Measurements from ENCODE around the gene NEURL1B.
A peak's percentile ranks its signal among the peaks of the same experiment; 100 is the strongest.

The NEURL1B gene

DNA sequence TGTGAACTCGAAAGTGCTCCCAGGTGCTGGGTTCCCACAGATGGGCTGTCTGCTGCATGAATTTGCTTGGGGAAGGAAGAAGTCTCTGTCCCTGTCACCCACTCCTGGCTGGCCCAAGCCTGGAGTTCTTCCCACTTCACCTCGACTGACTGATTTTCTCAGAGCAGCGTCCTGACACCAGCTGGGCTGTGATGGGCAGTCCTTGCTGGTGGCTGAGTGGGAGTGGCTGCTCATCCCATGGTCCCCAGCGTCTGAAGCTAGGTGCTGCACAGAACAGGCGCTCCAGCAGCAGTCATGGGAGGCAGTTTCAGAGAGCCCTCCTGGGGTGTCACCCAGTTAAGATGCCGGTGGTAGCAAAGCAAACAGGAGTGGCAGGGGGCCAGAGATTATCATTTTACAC is 10.1 kb upstream of the NEURL1B start:
- no peak for DNase-seq
- Histone ChIP-seq H3K4me2 (ENCODE audit: low read length, poor library complexity, severe bottlenecking) (no peak overlapping the region), H3K4me1 (ENCODE audit: control insufficient read depth, insufficient read depth, low read depth, low read length) (peaks cover 4% of the 10 kb centered on the region), H2BK5ac (ENCODE audit: low read depth, low read length, poor library complexity, severe bottlenecking) (no peak overlapping the region), H3K27ac (ENCODE audit: low read length, poor library complexity, severe bottlenecking) (no peak overlapping the region), H2BK15ac (ENCODE audit: low read depth, poor library complexity, severe bottlenecking) (no peak overlapping the region), H2AFZ (ENCODE audit: low read depth, low read length) (no peak overlapping the region), H3K18ac (ENCODE audit: low read depth in 1 of 2, low read length in 2 of 2) (no peak overlapping the region), H3K23ac (ENCODE audit: low read length in 2 of 2) (no peak overlapping the region), H3K27me3 (ENCODE audit: control insufficient read depth in 1 of 2, insufficient read depth in 1 of 2, low read length in 2 of 2) (peaks cover 51 to 78% of the 10 kb centered on the region in 2 experiments), H3K9ac (ENCODE audit: low read length) (no peak overlapping the region), H3K4ac (ENCODE audit: low read depth in 1 of 2, low read length in 2 of 2) (no peak overlapping the region), H4K8ac (ENCODE audit: low read length) (no peak overlapping the region), H3K9me3 (ENCODE audit: control insufficient read depth, low read length) (no peaks in the 10 kb centered on the region), H2BK120ac (ENCODE audit: low read depth, low read length) (no peak overlapping the region), H3K14ac (ENCODE audit: low read length in 2 of 2) (no peak overlapping the region), H2BK12ac (ENCODE audit: low read length in 2 of 2) (no peak overlapping the region), H3K4me3 (ENCODE audit: insufficient read depth in 1 of 2, low read depth in 1 of 2, low read length in 2 of 2) (peak overlapping the region in 1 of 2 experiments; percentile 26), H3K36me3 (ENCODE audit: control insufficient read depth in 1 of 2, insufficient read depth in 2 of 2, low read depth in 1 of 2, low read length in 2 of 2) (no peaks in the 10 kb centered on the region), H2AK5ac (ENCODE audit: low read length, severe bottlenecking) (no peak overlapping the region), H3K79me1 (replicated peaks; ENCODE audit: low read length, poor library complexity, severe bottlenecking) (no peaks in the 10 kb centered on the region), H4K91ac (ENCODE audit: low read length) (no peak overlapping the region)
- 65% methylated on average over 6 of the region's 6 CpGs for WGBS

- Histone ChIP-seq H3K23ac (ENCODE audit: low read length in 2 of 2) (no peak overlapping the region), H3K14ac (ENCODE audit: low read length in 2 of 2) (peak overlapping the region in 1 of 2 experiments; percentile 24), H3K4me3 (ENCODE audit: insufficient read depth in 1 of 2, low read depth in 1 of 2, low read length in 2 of 2) (no peak overlapping the region), H3K27ac (ENCODE audit: low read length, poor library complexity, severe bottlenecking) (no peak overlapping the region), H3K4ac (ENCODE audit: low read depth in 1 of 2, low read length in 2 of 2) (no peak overlapping the region), H4K8ac (ENCODE audit: low read length) (no peak overlapping the region), H3K27me3 (ENCODE audit: control insufficient read depth in 1 of 2, insufficient read depth in 1 of 2, low read length in 2 of 2) (peaks cover 52 to 80% of the 10 kb centered on the region in 2 experiments), H3K9me3 (ENCODE audit: control insufficient read depth, low read length) (no peaks in the 10 kb centered on the region), H4K91ac (ENCODE audit: low read length) (no peak overlapping the region), H3K4me1 (ENCODE audit: control insufficient read depth, insufficient read depth, low read depth, low read length) (peaks cover 4% of the 10 kb centered on the region), H2BK15ac (ENCODE audit: low read depth, poor library complexity, severe bottlenecking) (no peak overlapping the region), H3K79me1 (replicated peaks; ENCODE audit: low read length, poor library complexity, severe bottlenecking) (no peaks in the 10 kb centered on the region), H2BK12ac (ENCODE audit: low read length in 2 of 2) (no peak overlapping the region), H3K4me2 (ENCODE audit: low read length, poor library complexity, severe bottlenecking) (no peak overlapping the region), H3K18ac (ENCODE audit: low read depth in 1 of 2, low read length in 2 of 2) (no peak overlapping the region), H3K9ac (ENCODE audit: low read length) (no peak overlapping the region), H2BK120ac (ENCODE audit: low read depth, low read length) (no peak overlapping the region), H2AK5ac (ENCODE audit: low read length, severe bottlenecking) (no peak overlapping the region), H2BK5ac (ENCODE audit: low read depth, low read length, poor library complexity, severe bottlenecking) (no peak overlapping the region), H3K36me3 (ENCODE audit: control insufficient read depth in 1 of 2, insufficient read depth in 2 of 2, low read depth in 1 of 2, low read length in 2 of 2) (no peaks in the 10 kb centered on the region), H2AFZ (ENCODE audit: low read depth, low read length) (no peak overlapping the region)
- 96% methylated on average over 6 of the region's 6 CpGs for WGBS
- no peak for DNase-seq
Observed at GRCh38 chr5:172632346-172633092, 8.5 kb upstream of the NEURL1B start.

- no peak overlapping the region for H2BK5ac ChIP-seq (ENCODE audit: low read depth, low read length, poor library complexity, severe bottlenecking)
- no peaks in the 10 kb centered on the region for H3K79me1 ChIP-seq (replicated peaks; ENCODE audit: low read length, poor library complexity, severe bottlenecking)
- H2BK15ac ChIP-seq (ENCODE audit: low read depth, poor library complexity, severe bottlenecking): no peak overlapping the region
- H3K9me3 ChIP-seq (ENCODE audit: control insufficient read depth, low read length): no peaks in the 10 kb centered on the region
- H4K91ac ChIP-seq (ENCODE audit: low read length): no peak overlapping the region
- no peak overlapping the region for H3K4me3 ChIP-seq (ENCODE audit: insufficient read depth in 1 of 2, low read depth in 1 of 2, low read length in 2 of 2)
- no peak overlapping the region for H2AFZ ChIP-seq (ENCODE audit: low read depth, low read length)
- H2AK5ac ChIP-seq (ENCODE audit: low read length, severe bottlenecking): no peak overlapping the region
- no peak overlapping the region for H3K4me2 ChIP-seq (ENCODE audit: low read length, poor library complexity, severe bottlenecking)
- no peak overlapping the region for H2BK120ac ChIP-seq (ENCODE audit: low read depth, low read length)
- H3K9ac ChIP-seq (ENCODE audit: low read length): no peak overlapping the region
- H3K27me3 ChIP-seq (ENCODE audit: control insufficient read depth in 1 of 2, insufficient read depth in 1 of 2, low read length in 2 of 2): peaks cover 60 to 80% of the 10 kb centered on the region in 2 experiments
- H3K14ac ChIP-seq (ENCODE audit: low read length in 2 of 2): no peak overlapping the region
- no peak overlapping the region for H3K18ac ChIP-seq (ENCODE audit: low read depth in 1 of 2, low read length in 2 of 2)
- H3K27ac ChIP-seq (ENCODE audit: low read length, poor library complexity, severe bottlenecking): no peak overlapping the region
- H3K23ac ChIP-seq (ENCODE audit: low read length in 2 of 2): no peak overlapping the region
- no peak overlapping the region for H3K4ac ChIP-seq (ENCODE audit: low read depth in 1 of 2, low read length in 2 of 2)
- DNase-seq: no peak
- H3K4me1 ChIP-seq (ENCODE audit: control insufficient read depth, insufficient read depth, low read depth, low read length): peaks cover 4% of the 10 kb centered on the region
- no peak overlapping the region for H2BK12ac ChIP-seq (ENCODE audit: low read length in 2 of 2)
- WGBS: 91% methylated on average over 3 of the region's 3 CpGs
- no peaks in the 10 kb centered on the region for H3K36me3 ChIP-seq (ENCODE audit: control insufficient read depth in 1 of 2, insufficient read depth in 2 of 2, low read depth in 1 of 2, low read length in 2 of 2)
- no peak overlapping the region for H4K8ac ChIP-seq (ENCODE audit: low read length)
Observed at GRCh38 chr5:172633403-172633970, 7.6 kb upstream of the NEURL1B start.

- Histone ChIP-seq H3K79me1 (replicated peaks; ENCODE audit: low read length, poor library complexity, severe bottlenecking) (no peaks in the 10 kb centered on the region), H4K91ac (ENCODE audit: low read length) (no peak overlapping the region), H3K4me2 (ENCODE audit: low read length, poor library complexity, severe bottlenecking) (no peak overlapping the region), H3K23ac (ENCODE audit: low read length in 2 of 2) (no peak overlapping the region), H3K27me3 (ENCODE audit: control insufficient read depth in 1 of 2, insufficient read depth in 1 of 2, low read length in 2 of 2) (peaks cover 61 to 82% of the 10 kb centered on the region in 2 experiments), H3K4me3 (ENCODE audit: insufficient read depth in 1 of 2, low read depth in 1 of 2, low read length in 2 of 2) (no peak overlapping the region), H3K14ac (ENCODE audit: low read length in 2 of 2) (no peak overlapping the region), H2BK12ac (ENCODE audit: low read length in 2 of 2) (no peak overlapping the region), H3K9me3 (ENCODE audit: control insufficient read depth, low read length) (no peaks in the 10 kb centered on the region), H3K9ac (ENCODE audit: low read length) (no peak overlapping the region), H2AFZ (ENCODE audit: low read depth, low read length) (no peak overlapping the region), H4K8ac (ENCODE audit: low read length) (no peak overlapping the region), H2BK5ac (ENCODE audit: low read depth, low read length, poor library complexity, severe bottlenecking) (no peak overlapping the region), H2BK120ac (ENCODE audit: low read depth, low read length) (no peak overlapping the region), H3K27ac (ENCODE audit: low read length, poor library complexity, severe bottlenecking) (no peak overlapping the region), H3K4me1 (ENCODE audit: control insufficient read depth, insufficient read depth, low read depth, low read length) (peaks cover 4% of the 10 kb centered on the region), H2AK5ac (ENCODE audit: low read length, severe bottlenecking) (no peak overlapping the region), H2BK15ac (ENCODE audit: low read depth, poor library complexity, severe bottlenecking) (no peak overlapping the region), H3K4ac (ENCODE audit: low read depth in 1 of 2, low read length in 2 of 2) (no peak overlapping the region), H3K18ac (ENCODE audit: low read depth in 1 of 2, low read length in 2 of 2) (no peak overlapping the region), H3K36me3 (ENCODE audit: control insufficient read depth in 1 of 2, insufficient read depth in 2 of 2, low read depth in 1 of 2, low read length in 2 of 2) (no peaks in the 10 kb centered on the region)
- DNase-seq: no peak
- WGBS: 92% methylated on average over 4 of the region's 4 CpGs
Observed at GRCh38 chr5:172634106-172634899, 6.8 kb upstream of the NEURL1B start.

Data from mesenchymal stem cell (in vitro differentiated cells and primary cell).